ENCODE data around the gene CARF.
"Not testable (repeated sequence)": the region's sequence is repeated elsewhere in the genome, so short reads cannot be mapped to it uniquely, and the experiment has no call there.

GRCh38 chr2:202969404-202969803, 57.3 kb downstream of the CARF start:
- not testable (repeated sequence) for TF ChIP-seq EZH2 (IDR thresholded peaks at IDR 0.05; ENCODE audit: borderline replicate concordance, insufficient read depth, low read length, poor library complexity, severe bottlenecking); RAD21 (conservative IDR thresholded peaks at IDR 0.05); MXI1 (conservative IDR thresholded peaks at IDR 0.05; ENCODE audit: poor library complexity, severe bottlenecking); POLR2AphosphoS5 (IDR thresholded peaks at IDR 0.05); EP300 (conservative IDR thresholded peaks at IDR 0.05; ENCODE audit: poor library complexity, severe bottlenecking); TAF1 (IDR thresholded peaks at IDR 0.05; ENCODE audit: low read depth)
- TF ChIP-seq, protein P1, sequence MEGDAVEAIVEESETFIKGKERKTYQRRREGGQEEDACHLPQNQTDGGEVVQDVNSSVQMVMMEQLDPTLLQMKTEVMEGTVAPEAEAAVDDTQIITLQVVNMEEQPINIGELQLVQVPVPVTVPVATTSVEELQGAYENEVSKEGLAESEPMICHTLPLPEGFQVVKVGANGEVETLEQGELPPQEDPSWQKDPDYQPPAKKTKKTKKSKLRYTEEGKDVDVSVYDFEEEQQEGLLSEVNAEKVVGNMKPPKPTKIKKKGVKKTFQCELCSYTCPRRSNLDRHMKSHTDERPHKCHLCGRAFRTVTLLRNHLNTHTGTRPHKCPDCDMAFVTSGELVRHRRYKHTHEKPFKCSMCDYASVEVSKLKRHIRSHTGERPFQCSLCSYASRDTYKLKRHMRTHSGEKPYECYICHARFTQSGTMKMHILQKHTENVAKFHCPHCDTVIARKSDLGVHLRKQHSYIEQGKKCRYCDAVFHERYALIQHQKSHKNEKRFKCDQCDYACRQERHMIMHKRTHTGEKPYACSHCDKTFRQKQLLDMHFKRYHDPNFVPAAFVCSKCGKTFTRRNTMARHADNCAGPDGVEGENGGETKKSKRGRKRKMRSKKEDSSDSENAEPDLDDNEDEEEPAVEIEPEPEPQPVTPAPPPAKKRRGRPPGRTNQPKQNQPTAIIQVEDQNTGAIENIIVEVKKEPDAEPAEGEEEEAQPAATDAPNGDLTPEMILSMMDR (IDR thresholded peaks at IDR 0.05; ENCODE audit: poor library complexity, severe bottlenecking), result not testable (repeated sequence)
- TF ChIP-seq, protein P2, sequence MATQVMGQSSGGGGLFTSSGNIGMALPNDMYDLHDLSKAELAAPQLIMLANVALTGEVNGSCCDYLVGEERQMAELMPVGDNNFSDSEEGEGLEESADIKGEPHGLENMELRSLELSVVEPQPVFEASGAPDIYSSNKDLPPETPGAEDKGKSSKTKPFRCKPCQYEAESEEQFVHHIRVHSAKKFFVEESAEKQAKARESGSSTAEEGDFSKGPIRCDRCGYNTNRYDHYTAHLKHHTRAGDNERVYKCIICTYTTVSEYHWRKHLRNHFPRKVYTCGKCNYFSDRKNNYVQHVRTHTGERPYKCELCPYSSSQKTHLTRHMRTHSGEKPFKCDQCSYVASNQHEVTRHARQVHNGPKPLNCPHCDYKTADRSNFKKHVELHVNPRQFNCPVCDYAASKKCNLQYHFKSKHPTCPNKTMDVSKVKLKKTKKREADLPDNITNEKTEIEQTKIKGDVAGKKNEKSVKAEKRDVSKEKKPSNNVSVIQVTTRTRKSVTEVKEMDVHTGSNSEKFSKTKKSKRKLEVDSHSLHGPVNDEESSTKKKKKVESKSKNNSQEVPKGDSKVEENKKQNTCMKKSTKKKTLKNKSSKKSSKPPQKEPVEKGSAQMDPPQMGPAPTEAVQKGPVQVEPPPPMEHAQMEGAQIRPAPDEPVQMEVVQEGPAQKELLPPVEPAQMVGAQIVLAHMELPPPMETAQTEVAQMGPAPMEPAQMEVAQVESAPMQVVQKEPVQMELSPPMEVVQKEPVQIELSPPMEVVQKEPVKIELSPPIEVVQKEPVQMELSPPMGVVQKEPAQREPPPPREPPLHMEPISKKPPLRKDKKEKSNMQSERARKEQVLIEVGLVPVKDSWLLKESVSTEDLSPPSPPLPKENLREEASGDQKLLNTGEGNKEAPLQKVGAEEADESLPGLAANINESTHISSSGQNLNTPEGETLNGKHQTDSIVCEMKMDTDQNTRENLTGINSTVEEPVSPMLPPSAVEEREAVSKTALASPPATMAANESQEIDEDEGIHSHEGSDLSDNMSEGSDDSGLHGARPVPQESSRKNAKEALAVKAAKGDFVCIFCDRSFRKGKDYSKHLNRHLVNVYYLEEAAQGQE (IDR thresholded peaks at IDR 0.05; ENCODE audit: borderline replicate concordance), result not testable (repeated sequence)
